Keratinocyte (primary cell): ENCODE measurements around the gene RAB39A. TPM values are rescaled to one million over a fixed set of nuclear protein-coding genes. Genes with fewer than 3 reads are reported as not detected.

Experiments used
- DNase-seq: peaks from one replicate; pipeline ENCODE4 v3.0.0-alpha.2; 2011; ENCODE audit warnings: low read depth, missing footprints, low spot score
- FAIRE-seq: peaks from 2 replicates; lab custom pipeline; 2011; peaks lifted over from hg19 to GRCh38; lab: Jason Lieb, UNC
- H2AFZ ChIP-seq: 2 replicates; pipeline ENCODE4 v1.6.0; 2012; ENCODE audit warnings: low read length, control low read depth, inconsistent platforms; ENCODE audit not compliant: control insufficient read depth
- H3K27ac ChIP-seq: 2 replicates; pipeline ENCODE4 v1.5.1; 2011; ENCODE audit warnings: low read length; ENCODE audit not compliant: control insufficient read depth, insufficient read depth
- H3K27me3 ChIP-seq: 3 replicates; pipeline ENCODE4 v1.6.0; 2011; ENCODE audit warnings: low read length; ENCODE audit not compliant: control insufficient read depth, insufficient read depth; ENCODE audit errors: extremely low read depth
- H3K36me3 ChIP-seq, 2 experiments: 2 replicates in 1 of 2; 3 replicates in 1 of 2; pipeline ENCODE4 v1.5.1; 2011; ENCODE audit warnings: low read length in 2 of 2, mild to moderate bottlenecking in 1 of 2; ENCODE audit not compliant: control insufficient read depth in 2 of 2, insufficient read depth in 2 of 2; ENCODE audit errors: extremely low read depth in 1 of 2
- H3K4me1 ChIP-seq: 3 replicates; pipeline ENCODE4 v1.5.1; 2011; ENCODE audit warnings: low read length; ENCODE audit not compliant: control insufficient read depth, insufficient read depth; ENCODE audit errors: extremely low read depth
- H3K4me2 ChIP-seq: 3 replicates; pipeline ENCODE4 v1.6.0; 2011; ENCODE audit warnings: low read depth, low read length; ENCODE audit not compliant: control insufficient read depth, insufficient read depth; ENCODE audit errors: extremely low read depth
- H3K4me3 ChIP-seq, 3 experiments: fragments of 200-600 bp in 1 of 3; sonication (generic) in 1 of 3; 2 replicates in 2 of 3; 3 replicates in 1 of 3; pipeline ENCODE4 v1.5.1; 2011 to 2016; ENCODE audit warnings: low read length in 3 of 3, mild to moderate bottlenecking in 3 of 3, control low read depth in 2 of 3, inconsistent platforms in 1 of 3, low read depth in 1 of 3, mixed read lengths in 1 of 3, mixed run types in 1 of 3, moderate library complexity in 1 of 3; ENCODE audit not compliant: control insufficient read depth in 2 of 3, insufficient read depth in 2 of 3; ENCODE audit errors: extremely low read depth in 1 of 3
- H3K79me2 ChIP-seq: 2 replicates; pipeline ENCODE4 v1.6.0; 2012; ENCODE audit warnings: low read length; ENCODE audit not compliant: control insufficient read depth, insufficient read depth
- H3K9ac ChIP-seq: 3 replicates; pipeline ENCODE4 v1.6.0; 2011; ENCODE audit warnings: low read length; ENCODE audit not compliant: control insufficient read depth, insufficient read depth; ENCODE audit errors: extremely low read depth
- H3K9me1 ChIP-seq: 3 replicates; pipeline ENCODE4 v1.6.0; 2011; ENCODE audit warnings: low read length; ENCODE audit not compliant: control insufficient read depth, insufficient read depth; ENCODE audit errors: extremely low read depth
- H3K9me3 ChIP-seq: 2 replicates; pipeline ENCODE4 v1.5.1; 2012; ENCODE audit warnings: low read depth, low read length; ENCODE audit not compliant: control insufficient read depth
- H4K20me1 ChIP-seq: 3 replicates; pipeline ENCODE4 v1.6.0; 2011; ENCODE audit warnings: low read length; ENCODE audit not compliant: control insufficient read depth, insufficient read depth; ENCODE audit errors: extremely low read depth
- CTCF ChIP-seq, 3 experiments: IDR thresholded peaks in 1 of 3; conservative IDR thresholded peaks in 1 of 3; optimal IDR thresholded peaks in 1 of 3; 2 replicates in 2 of 3; 3 replicates in 1 of 3; pipeline versions ENCODE3 to v1.5.1; 2011; ENCODE audit warnings: low read length in 3 of 3, mild to moderate bottlenecking in 3 of 3, moderate library complexity in 2 of 3, control low read depth in 1 of 3, inconsistent platforms in 1 of 3; ENCODE audit not compliant: insufficient read depth in 2 of 3; ENCODE audit errors: extremely low read depth in 1 of 3
- EZH2 ChIP-seq: IDR thresholded peaks from one replicate; pipeline ENCODE4 v1.6.1; 2012; ENCODE audit warnings: inconsistent platforms, mild to moderate bottlenecking, low read length, moderate library complexity
- dilution Hi-C: fragments of 300-500 bp; cut with MboI; formaldehyde crosslinking; loops from one replicate; pipeline ENCODE4 v1.7.0; 2020; ENCODE audit warnings: low sequenced_read_pairs; ENCODE audit not compliant: extremely low pct_ligation_motif_present
- polyA plus RNA-seq, 5 experiments: library from polyadenylated mRNA; depleted of rRNA in 3 of 5; stranded (reverse) in 3 of 5; stranded (forward) in 1 of 5; unstranded in 1 of 5; fragments of >200 nt; gene quantifications; 1 replicate in 1 of 5; 2 replicates in 3 of 5; 3 replicates in 1 of 5; pipeline versions ENCODE4 v1.2.1 to v1.2.3, GENCODE V29; 2011 to 2012; ENCODE audit warnings: missing spikeins in 2 of 5, low read depth in 1 of 5, low replicate concordance in 1 of 5

Gene RAB39A
- polyA plus RNA-seq, 1 donor (not counting 4 experiments of a cell fraction or from before 2014, with no cell fraction given) = not detected

DNA sequence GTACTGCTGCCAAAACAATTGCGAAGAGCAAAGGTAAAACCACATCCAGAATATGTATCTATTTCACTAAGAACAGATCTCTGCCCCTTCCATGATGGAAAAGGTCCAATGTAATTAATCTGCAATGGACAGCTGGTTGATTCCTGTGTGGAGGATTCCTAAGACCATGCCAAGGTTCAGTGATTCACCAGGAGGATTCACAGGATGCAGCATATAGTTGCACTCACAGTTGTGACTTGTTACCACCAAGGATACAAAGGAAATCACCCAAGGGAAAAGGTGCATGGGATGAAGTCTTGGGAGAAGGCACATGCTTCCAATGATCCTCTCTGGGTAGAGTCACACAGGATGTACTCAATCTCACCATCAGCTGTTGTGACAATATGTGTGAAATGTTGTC lies 45.4 kb downstream of the RAB39A start:
- Histone ChIP-seq H3K36me3 (no peaks in the 10 kb centered on the region), H3K79me2 (no peaks in the 10 kb centered on the region), H3K4me2 (no peak overlapping the region), H3K4me3 (no peak overlapping the region), H3K27ac (no peak overlapping the region), H4K20me1 (no peaks in the 10 kb centered on the region), H3K9ac (no peak overlapping the region), H3K27me3 (no peaks in the 10 kb centered on the region), H3K9me1 (no peaks in the 10 kb centered on the region), H3K4me1 (no peaks in the 10 kb centered on the region), H3K9me3 (no peaks in the 10 kb centered on the region), H2AFZ (no peak overlapping the region)
- no peak for FAIRE-seq
- dilution Hi-C loops = no loop called here
- no peak for TF ChIP-seq CTCF (optimal IDR thresholded peaks at IDR 0.05 in 1 of 3, IDR thresholded peaks at IDR 0.05 in 1 of 3, conservative IDR thresholded peaks at IDR 0.05 in 1 of 3; ENCODE audit: extremely low read depth in 1 of 3, insufficient read depth in 2 of 3, low read length in 3 of 3)
- no peak for TF ChIP-seq EZH2
- DNase-seq = no peak

DNA sequence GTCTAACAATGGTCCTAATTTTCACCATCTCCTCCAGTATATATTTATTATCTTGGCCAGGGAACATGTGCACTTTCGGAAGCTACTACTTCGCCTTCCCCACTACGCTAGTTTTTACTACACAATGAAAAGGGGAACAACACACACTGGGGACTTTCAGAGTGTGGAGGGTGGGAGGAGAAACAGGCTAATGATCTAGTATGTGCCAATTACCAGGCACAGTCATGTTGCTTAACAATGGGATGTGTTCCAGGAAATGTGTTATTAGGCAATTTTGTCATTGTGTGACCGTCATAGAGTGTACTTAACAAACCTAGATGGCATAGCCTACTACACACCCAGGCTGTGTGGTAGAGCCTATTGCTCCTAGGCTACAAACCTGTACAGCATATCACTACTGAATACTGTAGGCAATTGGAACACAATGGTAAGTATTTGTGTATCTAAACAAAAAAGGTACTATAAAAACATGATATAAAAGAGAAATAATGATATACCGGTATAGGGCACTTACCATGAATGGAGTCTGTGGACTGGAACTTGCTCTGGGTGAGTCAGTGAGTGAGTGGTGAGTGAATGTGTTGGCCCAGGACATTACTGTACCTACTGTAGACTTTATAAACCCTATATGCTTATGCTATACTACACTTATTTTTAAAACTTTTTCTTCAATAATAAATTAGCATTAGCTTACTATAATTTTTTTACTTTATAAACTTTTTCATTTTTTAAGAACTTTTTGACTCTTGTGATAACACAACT lies 60.3 kb downstream of the RAB39A start:
- Histone ChIP-seq H3K27me3 (no peaks in the 10 kb centered on the region), H3K9me3 (no peaks in the 10 kb centered on the region), H3K9ac (no peak overlapping the region), H4K20me1 (no peaks in the 10 kb centered on the region), H3K79me2 (no peaks in the 10 kb centered on the region), H3K27ac (no peak overlapping the region), H3K4me2 (no peak overlapping the region), H3K4me3 (no peak overlapping the region), H2AFZ (no peak overlapping the region), H3K4me1 (no peaks in the 10 kb centered on the region), H3K36me3 (no peaks in the 10 kb centered on the region), H3K9me1 (no peaks in the 10 kb centered on the region)
- DNase-seq = no peak
- no peak for TF ChIP-seq EZH2
- no peak for TF ChIP-seq CTCF (optimal IDR thresholded peaks at IDR 0.05 in 1 of 3, IDR thresholded peaks at IDR 0.05 in 1 of 3, conservative IDR thresholded peaks at IDR 0.05 in 1 of 3; ENCODE audit: extremely low read depth in 1 of 3, insufficient read depth in 2 of 3, low read length in 3 of 3)
- no peak for FAIRE-seq
- dilution Hi-C loops = no loop called here
